ENCODE data around the gene KAZN.

DNA sequence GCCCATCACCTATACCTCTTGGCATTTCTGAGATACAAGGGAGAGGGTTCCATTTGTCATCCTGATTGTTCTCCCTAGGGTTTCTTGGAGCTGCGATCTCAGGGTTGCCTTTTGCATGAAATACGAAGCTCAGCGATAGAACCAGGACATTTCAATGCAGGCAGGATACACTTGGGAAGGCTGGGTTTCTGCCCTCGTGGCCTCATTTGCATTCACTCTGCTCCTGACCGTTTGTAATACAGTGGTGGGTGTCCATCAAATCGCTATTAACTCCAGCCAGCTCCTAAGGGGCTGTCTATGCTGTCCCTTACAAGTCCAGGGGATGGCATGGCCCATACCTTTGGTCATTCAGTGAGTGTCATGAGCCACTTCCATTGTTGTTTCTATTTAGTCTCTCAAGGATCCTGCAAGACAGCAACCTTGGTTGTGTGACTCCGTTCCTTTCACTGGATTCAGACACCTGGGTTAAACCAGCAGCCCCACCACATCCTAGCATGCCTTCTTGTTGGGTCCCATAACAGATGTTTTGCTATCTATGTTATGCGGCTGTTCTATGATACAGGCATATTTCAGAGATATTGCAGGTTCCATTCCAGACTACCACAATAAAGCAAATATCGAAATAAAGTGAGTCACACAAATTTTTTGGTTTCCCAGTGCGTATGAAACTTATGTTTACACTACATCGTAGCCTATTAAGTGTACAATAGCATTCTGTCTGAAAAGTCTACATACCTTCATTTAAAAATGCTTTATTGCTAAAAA, 18.3 kb downstream of the KAZN start:
- TF ChIP-seq, protein P1, sequence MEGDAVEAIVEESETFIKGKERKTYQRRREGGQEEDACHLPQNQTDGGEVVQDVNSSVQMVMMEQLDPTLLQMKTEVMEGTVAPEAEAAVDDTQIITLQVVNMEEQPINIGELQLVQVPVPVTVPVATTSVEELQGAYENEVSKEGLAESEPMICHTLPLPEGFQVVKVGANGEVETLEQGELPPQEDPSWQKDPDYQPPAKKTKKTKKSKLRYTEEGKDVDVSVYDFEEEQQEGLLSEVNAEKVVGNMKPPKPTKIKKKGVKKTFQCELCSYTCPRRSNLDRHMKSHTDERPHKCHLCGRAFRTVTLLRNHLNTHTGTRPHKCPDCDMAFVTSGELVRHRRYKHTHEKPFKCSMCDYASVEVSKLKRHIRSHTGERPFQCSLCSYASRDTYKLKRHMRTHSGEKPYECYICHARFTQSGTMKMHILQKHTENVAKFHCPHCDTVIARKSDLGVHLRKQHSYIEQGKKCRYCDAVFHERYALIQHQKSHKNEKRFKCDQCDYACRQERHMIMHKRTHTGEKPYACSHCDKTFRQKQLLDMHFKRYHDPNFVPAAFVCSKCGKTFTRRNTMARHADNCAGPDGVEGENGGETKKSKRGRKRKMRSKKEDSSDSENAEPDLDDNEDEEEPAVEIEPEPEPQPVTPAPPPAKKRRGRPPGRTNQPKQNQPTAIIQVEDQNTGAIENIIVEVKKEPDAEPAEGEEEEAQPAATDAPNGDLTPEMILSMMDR (optimal IDR thresholded peaks at IDR 0.05 in 1 of 3, IDR thresholded peaks at IDR 0.05 in 1 of 3, conservative IDR thresholded peaks at IDR 0.05 in 1 of 3; ENCODE audit: extremely low read depth in 1 of 3, insufficient read depth in 2 of 3, low read length in 3 of 3) = no peak
- no peak for TF ChIP-seq EZH2 (IDR thresholded peaks at IDR 0.05; ENCODE audit: low read length)
